GM12878 (cell line): ENCODE results near the gene ZNF296. TPM values are rescaled to one million over a fixed set of nuclear protein-coding genes. Genes with fewer than 3 reads are reported as not detected.

Experiments
- ATAC-seq: fragments of 200-7000 bp; cut with Tn5 transposase; 3 replicates; pipeline ENCODE4 v1.9.1; 2020; ENCODE audit warnings: mild to moderate bottlenecking, moderate library complexity
- BruUV-seq: library from RNA; stranded (reverse); fragments of 400-500 nt; replicated peaks from 2 replicates; lab custom pipeline; 2021; lab: Mats Ljungman, UMichigan
- CTCF ChIA-PET: fragments of 300-600 bp; sonication (Branson Sonifier 250); formaldehyde crosslinking; extraction: SDS; loops from one replicate; lab custom pipeline; 2021; ENCODE audit warnings: inconsistent platforms; lab: Yijun Ruan, JAX
- POLR2A ChIA-PET: fragments of 350-600 bp; formaldehyde crosslinking; extraction: SDS; loops from one replicate; lab custom pipeline; 2021; ENCODE audit warnings: inconsistent platforms; lab: Charles Lee
- RAD21 ChIA-PET: fragments of 300-600 bp; sonication (Branson Sonifier 250); formaldehyde crosslinking; loops from one replicate; lab custom pipeline; 2023; ENCODE audit warnings: antibody characterized with exemption; ENCODE audit not compliant: unreplicated experiment; lab: Charles Lee
- SMC1A ChIA-PET: fragments of 300-600 bp; sonication (Branson Sonifier 250); formaldehyde crosslinking; loops from one replicate; lab custom pipeline; 2023; ENCODE audit not compliant: unreplicated experiment, uncharacterized antibody; lab: Charles Lee
- DNase-seq: peaks from one replicate; pipeline ENCODE4 v3.0.0-alpha.2; 2011; ENCODE audit warnings: low read depth, low spot score
- FAIRE-seq: peaks from 3 replicates; lab custom pipeline; 2011; peaks lifted over from hg19 to GRCh38; lab: Jason Lieb, UNC
- H2AFZ ChIP-seq: 2 replicates; pipeline ENCODE4 v1.6.0; 2011; ENCODE audit warnings: low read depth, low read length, control low read depth; ENCODE audit not compliant: control insufficient read depth
- H3K27ac ChIP-seq: 2 replicates; pipeline ENCODE4 v1.5.1; 2011; ENCODE audit warnings: control low read depth; ENCODE audit not compliant: control insufficient read depth, insufficient read depth
- H3K27me3 ChIP-seq, 2 experiments: replicated peaks in 1 of 2; 2 replicates each; pipeline versions ENCODE4 v1.6.0 to v1.6.1; 2011; ENCODE audit warnings: low read length in 1 of 2; ENCODE audit not compliant: control insufficient read depth in 2 of 2, insufficient read depth in 2 of 2
- H3K36me3 ChIP-seq, 2 experiments: 2 replicates each; pipeline ENCODE4 v1.5.1; 2011; ENCODE audit warnings: low read length in 1 of 2; ENCODE audit not compliant: control insufficient read depth in 2 of 2, insufficient read depth in 2 of 2
- H3K4me1 ChIP-seq: 2 replicates; pipeline ENCODE4 v1.6.1; 2011; ENCODE audit warnings: mild to moderate bottlenecking, low read length, moderate library complexity, mixed read lengths; ENCODE audit not compliant: control insufficient read depth, insufficient read depth
- H3K4me2 ChIP-seq: 2 replicates; pipeline ENCODE4 v1.6.0; 2011; ENCODE audit warnings: control low read depth; ENCODE audit not compliant: control insufficient read depth, insufficient read depth
- H3K4me3 ChIP-seq: fragments of 200-600 bp; sonication (generic); 2 replicates; pipeline ENCODE4 v1.5.1; 2016
- H3K79me2 ChIP-seq: 2 replicates; pipeline ENCODE4 v1.6.0; 2011; ENCODE audit warnings: low read length; ENCODE audit not compliant: control insufficient read depth, insufficient read depth
- H3K9ac ChIP-seq: 2 replicates; pipeline ENCODE4 v1.8.0; 2011; ENCODE audit warnings: low read length, control low read depth, mixed read lengths; ENCODE audit not compliant: control insufficient read depth, insufficient read depth
- H3K9me3 ChIP-seq: replicated peaks from 3 replicates; pipeline ENCODE4 v1.5.1; 2011; ENCODE audit warnings: mild to moderate bottlenecking, low read length; ENCODE audit not compliant: control insufficient read depth, insufficient read depth
- H4K20me1 ChIP-seq: 2 replicates; pipeline ENCODE4 v1.6.0; 2011; ENCODE audit not compliant: control insufficient read depth, insufficient read depth
- KDM1A ChIP-seq: fragments of 200-600 bp; sonication (generic); IDR thresholded peaks from 2 replicates; pipeline ENCODE4 v1.6.1; 2016; ENCODE audit warnings: borderline replicate concordance
- NBN ChIP-seq: fragments of 450-650 bp; IDR thresholded peaks from 2 replicates; pipeline ENCODE4 v1.6.1; 2016
- NFIC ChIP-seq: IDR thresholded peaks from 2 replicates; pipeline ENCODE4 v1.6.1; 2012; ENCODE audit warnings: low read depth, mild to moderate bottlenecking, inconsistent platforms, low read length, moderate library complexity
- RELA ChIP-seq: fragments of 450-650 bp; IDR thresholded peaks from 2 replicates; pipeline ENCODE4 v1.8.0; 2014; ENCODE audit warnings: borderline replicate concordance; ENCODE audit not compliant: partially characterized antibody
- WGBS: methylation state at CpG from one replicate; pipeline ENCODE4 v1.1.6; 2016; ENCODE audit warnings: low lambda C conversion rate; ENCODE audit not compliant: insufficient replicate concordance, insufficient coverage; ENCODE audit errors: missing lambda C conversion rate; 5-methylcytosine and 5-hydroxymethylcytosine counted together
- in situ Hi-C: fragments of 300-500 bp; cut with MboI; formaldehyde crosslinking; loops from 9 replicates; pipeline ENCODE4 v1.14.3; 2018; ENCODE audit warnings: mixed read lengths
- intact Hi-C: fragments of 100-400 bp; cut with micrococcal nuclease; formaldehyde crosslinking; loops from one replicate; pipeline ENCODE4 v1.14.2; 2022; ENCODE audit not compliant: unreplicated experiment
- polyA plus RNA-seq, 11 experiments: library from polyadenylated mRNA; depleted of rRNA in 4 of 11; unstranded in 6 of 11; stranded (reverse) in 5 of 11; fragments of >200 nt; fragmentation: Nextera tagmentation in 4 of 11; fragmentation: Illumina TruSeq in 1 of 11; extraction: Ambion mirVana in 4 of 11; extraction: Trizol in 1 of 11; gene quantifications; 1 replicate in 1 of 11; 2 replicates in 10 of 11; pipeline versions ENCODE4 v1.2.1 to v1.2.3, GENCODE V29; 2011 to 2016; ENCODE audit warnings: inconsistent platforms in 2 of 11, missing spikeins in 2 of 11, low read depth in 1 of 11
- total RNA-seq, 4 experiments: library from RNA; depleted of rRNA in 3 of 4; stranded (reverse); fragments of >200 nt in 3 of 4; fragmentation: Illumina TruSeq in 1 of 4; extraction: Trizol in 1 of 4; gene quantifications; 2 replicates each; pipeline versions ENCODE4 v1.2.1 to v1.2.3, GENCODE V29; 2013 to 2021
- TF ChIP-seq, protein P1 (sequence below): IDR thresholded peaks from 2 replicates; pipeline ENCODE4 v1.6.1; 2012; ENCODE audit warnings: improper control_type of control experiment, low read depth, low read length; ENCODE audit not compliant: insufficient replicate concordance
- TF ChIP-seq, protein P2 (sequence below): fragments of 450-650 bp; IDR thresholded peaks from 2 replicates; pipeline ENCODE4 v1.6.1; 2014; ENCODE audit warnings: mild to moderate bottlenecking
- TF ChIP-seq, protein P3 (sequence below): IDR thresholded peaks from 2 replicates; pipeline ENCODE4 v1.6.1; 2011; ENCODE audit warnings: mild to moderate bottlenecking, low read depth, low read length, moderate library complexity; ENCODE audit not compliant: insufficient replicate concordance
- TF ChIP-seq, protein P4 (sequence below): fragments of 450-650 bp; IDR thresholded peaks from 2 replicates; pipeline ENCODE4 v1.6.1; 2017; ENCODE audit warnings: low read depth, mild to moderate bottlenecking, moderate library complexity
- TF ChIP-seq, protein P5 (sequence below): fragments of 450-650 bp; conservative IDR thresholded peaks from 2 replicates; pipeline ENCODE4 v1.6.1; 2017; ENCODE audit warnings: mild to moderate bottlenecking, moderate library complexity

Gene ZNF296
- total and polyA plus RNA-seq, 10 of the 15 experiments (the other 5 are each of a cell fraction or from before 2014, with no cell fraction given) = 0.44 to 23.6 (median 3.5) TPM; not detected in 1

DNA sequence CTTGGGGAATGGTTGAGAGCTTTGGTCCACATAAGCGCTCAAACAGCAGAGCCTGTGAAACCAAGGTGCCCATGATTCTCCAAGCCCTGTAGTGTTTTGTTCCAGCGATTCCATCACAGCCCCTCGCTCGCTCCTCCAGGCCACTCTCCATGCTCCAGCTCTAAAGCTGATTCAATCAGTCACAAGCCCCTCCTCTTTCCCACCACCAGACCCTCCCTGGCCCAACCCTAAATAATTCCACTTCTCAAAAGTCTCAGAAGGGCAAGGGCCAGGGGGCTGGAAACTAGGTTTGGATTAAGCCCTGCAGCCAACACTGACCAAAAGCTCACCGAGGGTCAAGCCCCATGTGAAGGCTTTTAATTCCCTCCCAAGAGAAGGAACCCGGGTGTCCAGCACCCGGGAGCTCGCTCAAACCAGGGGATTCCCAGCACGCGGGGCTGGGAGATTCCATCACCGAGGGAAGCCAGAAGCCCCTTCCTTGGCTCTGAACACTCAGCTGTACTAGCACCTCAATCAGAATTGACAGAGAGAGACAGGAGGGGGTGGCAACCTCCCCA lies 1.5 kb downstream of the ZNF296 start:
- Histone ChIP-seq H3K9ac (peak overlapping the region; percentile 82), H3K36me3 (peaks cover 7 to 22% of the 10 kb centered on the region in 2 experiments; a peak in 3 of 4 replicates), H3K9me3 (no peaks in the 10 kb centered on the region), H3K4me2 (peak overlapping the region; percentile 92), H3K4me1 (peaks cover 21% of the 10 kb centered on the region), H4K20me1 (no peaks in the 10 kb centered on the region; the same call in 1 of the 2 replicates), H2AFZ (no peak overlapping the region), H3K27me3 (no peaks in the 10 kb centered on the region), H3K27ac (peak overlapping the region; percentile 87), H3K79me2 (peaks cover 50% of the 10 kb centered on the region), H3K4me3 (peak overlapping the region; percentile 84)
- no peak for ATAC-seq
- BruUV-seq = no TSS peak
- SMC1A ChIA-PET = interaction anchor here (1.0 to 2.0 kb wide), 6 partner anchors 15 to 104 kb away, joined by 3 to 7 read pairs (median 4); partner anchors contain the start of genes BLOC1S3 and TRAPPC6A
- intact Hi-C loops = loop anchor here (5.0 to 10.0 kb wide), 3 partner anchors 62 to 400 kb away; partner anchors contain the start of genes BLOC1S3 and TRAPPC6A
- no peak for DNase-seq
- CTCF ChIA-PET = interaction anchor here (0.8 to 2.4 kb wide), 12 partner anchors 15 to 1270 kb away, joined by 3 to 14 read pairs (median 4); partner anchors contain the start of genes BLOC1S3 and TRAPPC6A
- in situ Hi-C loops = no loop called here
- TF ChIP-seq, protein P1, sequence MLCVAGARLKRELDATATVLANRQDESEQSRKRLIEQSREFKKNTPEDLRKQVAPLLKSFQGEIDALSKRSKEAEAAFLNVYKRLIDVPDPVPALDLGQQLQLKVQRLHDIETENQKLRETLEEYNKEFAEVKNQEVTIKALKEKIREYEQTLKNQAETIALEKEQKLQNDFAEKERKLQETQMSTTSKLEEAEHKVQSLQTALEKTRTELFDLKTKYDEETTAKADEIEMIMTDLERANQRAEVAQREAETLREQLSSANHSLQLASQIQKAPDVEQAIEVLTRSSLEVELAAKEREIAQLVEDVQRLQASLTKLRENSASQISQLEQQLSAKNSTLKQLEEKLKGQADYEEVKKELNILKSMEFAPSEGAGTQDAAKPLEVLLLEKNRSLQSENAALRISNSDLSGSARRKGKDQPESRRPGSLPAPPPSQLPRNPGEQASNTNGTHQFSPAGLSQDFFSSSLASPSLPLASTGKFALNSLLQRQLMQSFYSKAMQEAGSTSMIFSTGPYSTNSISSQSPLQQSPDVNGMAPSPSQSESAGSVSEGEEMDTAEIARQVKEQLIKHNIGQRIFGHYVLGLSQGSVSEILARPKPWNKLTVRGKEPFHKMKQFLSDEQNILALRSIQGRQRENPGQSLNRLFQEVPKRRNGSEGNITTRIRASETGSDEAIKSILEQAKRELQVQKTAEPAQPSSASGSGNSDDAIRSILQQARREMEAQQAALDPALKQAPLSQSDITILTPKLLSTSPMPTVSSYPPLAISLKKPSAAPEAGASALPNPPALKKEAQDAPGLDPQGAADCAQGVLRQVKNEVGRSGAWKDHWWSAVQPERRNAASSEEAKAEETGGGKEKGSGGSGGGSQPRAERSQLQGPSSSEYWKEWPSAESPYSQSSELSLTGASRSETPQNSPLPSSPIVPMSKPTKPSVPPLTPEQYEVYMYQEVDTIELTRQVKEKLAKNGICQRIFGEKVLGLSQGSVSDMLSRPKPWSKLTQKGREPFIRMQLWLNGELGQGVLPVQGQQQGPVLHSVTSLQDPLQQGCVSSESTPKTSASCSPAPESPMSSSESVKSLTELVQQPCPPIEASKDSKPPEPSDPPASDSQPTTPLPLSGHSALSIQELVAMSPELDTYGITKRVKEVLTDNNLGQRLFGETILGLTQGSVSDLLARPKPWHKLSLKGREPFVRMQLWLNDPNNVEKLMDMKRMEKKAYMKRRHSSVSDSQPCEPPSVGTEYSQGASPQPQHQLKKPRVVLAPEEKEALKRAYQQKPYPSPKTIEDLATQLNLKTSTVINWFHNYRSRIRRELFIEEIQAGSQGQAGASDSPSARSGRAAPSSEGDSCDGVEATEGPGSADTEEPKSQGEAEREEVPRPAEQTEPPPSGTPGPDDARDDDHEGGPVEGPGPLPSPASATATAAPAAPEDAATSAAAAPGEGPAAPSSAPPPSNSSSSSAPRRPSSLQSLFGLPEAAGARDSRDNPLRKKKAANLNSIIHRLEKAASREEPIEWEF = peak; percentile 54
- TF ChIP-seq RELA (peak; percentile 53), NBN (peak; percentile 29; the same call in 1 of the 2 replicates), NFIC (peak; percentile 17; the same call in 1 of the 2 replicates), KDM1A (no peak)
- TF ChIP-seq, protein P2, sequence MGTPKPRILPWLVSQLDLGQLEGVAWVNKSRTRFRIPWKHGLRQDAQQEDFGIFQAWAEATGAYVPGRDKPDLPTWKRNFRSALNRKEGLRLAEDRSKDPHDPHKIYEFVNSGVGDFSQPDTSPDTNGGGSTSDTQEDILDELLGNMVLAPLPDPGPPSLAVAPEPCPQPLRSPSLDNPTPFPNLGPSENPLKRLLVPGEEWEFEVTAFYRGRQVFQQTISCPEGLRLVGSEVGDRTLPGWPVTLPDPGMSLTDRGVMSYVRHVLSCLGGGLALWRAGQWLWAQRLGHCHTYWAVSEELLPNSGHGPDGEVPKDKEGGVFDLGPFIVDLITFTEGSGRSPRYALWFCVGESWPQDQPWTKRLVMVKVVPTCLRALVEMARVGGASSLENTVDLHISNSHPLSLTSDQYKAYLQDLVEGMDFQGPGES = no peak
- TF ChIP-seq, protein P3, sequence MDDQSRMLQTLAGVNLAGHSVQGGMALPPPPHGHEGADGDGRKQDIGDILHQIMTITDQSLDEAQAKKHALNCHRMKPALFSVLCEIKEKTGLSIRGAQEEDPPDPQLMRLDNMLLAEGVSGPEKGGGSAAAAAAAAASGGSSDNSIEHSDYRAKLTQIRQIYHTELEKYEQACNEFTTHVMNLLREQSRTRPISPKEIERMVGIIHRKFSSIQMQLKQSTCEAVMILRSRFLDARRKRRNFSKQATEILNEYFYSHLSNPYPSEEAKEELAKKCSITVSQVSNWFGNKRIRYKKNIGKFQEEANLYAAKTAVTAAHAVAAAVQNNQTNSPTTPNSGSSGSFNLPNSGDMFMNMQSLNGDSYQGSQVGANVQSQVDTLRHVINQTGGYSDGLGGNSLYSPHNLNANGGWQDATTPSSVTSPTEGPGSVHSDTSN = peak; percentile 8
- TF ChIP-seq, protein P4, sequence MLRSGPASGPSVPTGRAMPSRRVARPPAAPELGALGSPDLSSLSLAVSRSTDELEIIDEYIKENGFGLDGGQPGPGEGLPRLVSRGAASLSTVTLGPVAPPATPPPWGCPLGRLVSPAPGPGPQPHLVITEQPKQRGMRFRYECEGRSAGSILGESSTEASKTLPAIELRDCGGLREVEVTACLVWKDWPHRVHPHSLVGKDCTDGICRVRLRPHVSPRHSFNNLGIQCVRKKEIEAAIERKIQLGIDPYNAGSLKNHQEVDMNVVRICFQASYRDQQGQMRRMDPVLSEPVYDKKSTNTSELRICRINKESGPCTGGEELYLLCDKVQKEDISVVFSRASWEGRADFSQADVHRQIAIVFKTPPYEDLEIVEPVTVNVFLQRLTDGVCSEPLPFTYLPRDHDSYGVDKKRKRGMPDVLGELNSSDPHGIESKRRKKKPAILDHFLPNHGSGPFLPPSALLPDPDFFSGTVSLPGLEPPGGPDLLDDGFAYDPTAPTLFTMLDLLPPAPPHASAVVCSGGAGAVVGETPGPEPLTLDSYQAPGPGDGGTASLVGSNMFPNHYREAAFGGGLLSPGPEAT = peak; percentile 95; the same call in 1 of the 2 replicates
- TF ChIP-seq, protein P5, sequence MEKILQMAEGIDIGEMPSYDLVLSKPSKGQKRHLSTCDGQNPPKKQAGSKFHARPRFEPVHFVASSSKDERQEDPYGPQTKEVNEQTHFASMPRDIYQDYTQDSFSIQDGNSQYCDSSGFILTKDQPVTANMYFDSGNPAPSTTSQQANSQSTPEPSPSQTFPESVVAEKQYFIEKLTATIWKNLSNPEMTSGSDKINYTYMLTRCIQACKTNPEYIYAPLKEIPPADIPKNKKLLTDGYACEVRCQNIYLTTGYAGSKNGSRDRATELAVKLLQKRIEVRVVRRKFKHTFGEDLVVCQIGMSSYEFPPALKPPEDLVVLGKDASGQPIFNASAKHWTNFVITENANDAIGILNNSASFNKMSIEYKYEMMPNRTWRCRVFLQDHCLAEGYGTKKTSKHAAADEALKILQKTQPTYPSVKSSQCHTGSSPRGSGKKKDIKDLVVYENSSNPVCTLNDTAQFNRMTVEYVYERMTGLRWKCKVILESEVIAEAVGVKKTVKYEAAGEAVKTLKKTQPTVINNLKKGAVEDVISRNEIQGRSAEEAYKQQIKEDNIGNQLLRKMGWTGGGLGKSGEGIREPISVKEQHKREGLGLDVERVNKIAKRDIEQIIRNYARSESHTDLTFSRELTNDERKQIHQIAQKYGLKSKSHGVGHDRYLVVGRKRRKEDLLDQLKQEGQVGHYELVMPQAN = peak; percentile 53
- peak; percentile 80 for FAIRE-seq
- 34% methylated on average over 11 of the region's 11 CpGs for WGBS
- POLR2A ChIA-PET = interaction anchor here (0.8 to 2.5 kb wide), 12 partner anchors 8 to 183 kb away, joined by 3 to 12 read pairs (median 4); partner anchors contain the start of genes CLASRP, CLPTM1 and PPP1R37
- RAD21 ChIA-PET = interaction anchor here (0.6 to 2.0 kb wide), 10 partner anchors 9 to 103 kb away, joined by 3 to 7 read pairs (median 4); partner anchors contain the start of genes BLOC1S3 and TRAPPC6A
